PC-3 (cell line): Measurements from ENCODE around the gene IFNGR1.

Source experiments
- EZH2 ChIP-seq: fragments of 300-600 bp; sonication (generic); IDR thresholded peaks from one replicate; pipeline ENCODE4 v1.6.1; 2017; ENCODE audit warnings: antibody characterized with exemption, mild to moderate bottlenecking, low read length; ENCODE audit not compliant: unreplicated experiment
- TF ChIP-seq, protein P1 (sequence below): fragments of 300-600 bp; sonication (generic); conservative IDR thresholded peaks from 2 replicates; pipeline ENCODE4 v1.5.1; 2017; ENCODE audit warnings: antibody characterized with exemption, low read depth, mild to moderate bottlenecking, low read length

DNA sequence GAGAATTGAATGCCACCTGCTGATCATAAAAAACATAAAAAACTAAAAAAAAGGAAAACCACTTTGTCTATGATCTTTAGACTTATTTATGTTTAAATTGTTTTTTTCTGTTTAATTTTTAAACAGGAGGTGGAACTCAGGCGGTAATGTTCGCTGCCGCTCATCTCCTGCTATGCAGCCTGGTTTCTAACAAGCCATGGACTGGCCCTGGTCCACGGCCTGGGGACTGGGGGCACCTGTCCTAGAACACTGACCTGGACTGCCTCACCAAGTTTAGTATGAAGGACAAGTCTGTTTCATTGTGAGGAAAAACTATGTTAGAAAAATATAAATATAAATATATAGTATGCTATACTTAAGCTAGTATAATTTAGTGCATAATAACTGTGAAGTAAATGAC, 27.0 kb upstream of the IFNGR1 start:
- TF ChIP-seq, protein P1, sequence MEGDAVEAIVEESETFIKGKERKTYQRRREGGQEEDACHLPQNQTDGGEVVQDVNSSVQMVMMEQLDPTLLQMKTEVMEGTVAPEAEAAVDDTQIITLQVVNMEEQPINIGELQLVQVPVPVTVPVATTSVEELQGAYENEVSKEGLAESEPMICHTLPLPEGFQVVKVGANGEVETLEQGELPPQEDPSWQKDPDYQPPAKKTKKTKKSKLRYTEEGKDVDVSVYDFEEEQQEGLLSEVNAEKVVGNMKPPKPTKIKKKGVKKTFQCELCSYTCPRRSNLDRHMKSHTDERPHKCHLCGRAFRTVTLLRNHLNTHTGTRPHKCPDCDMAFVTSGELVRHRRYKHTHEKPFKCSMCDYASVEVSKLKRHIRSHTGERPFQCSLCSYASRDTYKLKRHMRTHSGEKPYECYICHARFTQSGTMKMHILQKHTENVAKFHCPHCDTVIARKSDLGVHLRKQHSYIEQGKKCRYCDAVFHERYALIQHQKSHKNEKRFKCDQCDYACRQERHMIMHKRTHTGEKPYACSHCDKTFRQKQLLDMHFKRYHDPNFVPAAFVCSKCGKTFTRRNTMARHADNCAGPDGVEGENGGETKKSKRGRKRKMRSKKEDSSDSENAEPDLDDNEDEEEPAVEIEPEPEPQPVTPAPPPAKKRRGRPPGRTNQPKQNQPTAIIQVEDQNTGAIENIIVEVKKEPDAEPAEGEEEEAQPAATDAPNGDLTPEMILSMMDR = no peak
- TF ChIP-seq EZH2 = no peak
